ENCODE measurements around the gene ATP5ME. TPM values are rescaled to one million over a fixed set of nuclear protein-coding genes. Genes with fewer than 3 reads are reported as not detected.

The ATP5ME gene
- total RNA-seq, 1 donor from 2014 or later, result 230 TPM

GRCh38 chr4:688854-689681 is 15.0 kb upstream of the ATP5ME start, which contains the start of gene SLC49A3:
Gene SLC49A3 (minus strand): TSS chr4:689151. CDS start chr4:689127, 24 bp downstream.
- Mint-ChIP-seq H3K27ac (ENCODE audit: unreplicated experiment) (no peak within 1 kb of the TSS), H3K4me3 (ENCODE audit: unreplicated experiment) (no peak within 1 kb of the TSS), H3K9me3 (ENCODE audit: unreplicated experiment) (peaks cover 4% of the 10 kb centered on the region), H3K4me1 (ENCODE audit: low read depth, unreplicated experiment) (no peaks in the 10 kb centered on the region), H3K27me3 (ENCODE audit: unreplicated experiment) (peaks cover 15% of the 10 kb centered on the region), H3K36me3 (ENCODE audit: unreplicated experiment) (peaks cover 5% of the 10 kb centered on the region)
- TF ChIP-seq, protein P1, sequence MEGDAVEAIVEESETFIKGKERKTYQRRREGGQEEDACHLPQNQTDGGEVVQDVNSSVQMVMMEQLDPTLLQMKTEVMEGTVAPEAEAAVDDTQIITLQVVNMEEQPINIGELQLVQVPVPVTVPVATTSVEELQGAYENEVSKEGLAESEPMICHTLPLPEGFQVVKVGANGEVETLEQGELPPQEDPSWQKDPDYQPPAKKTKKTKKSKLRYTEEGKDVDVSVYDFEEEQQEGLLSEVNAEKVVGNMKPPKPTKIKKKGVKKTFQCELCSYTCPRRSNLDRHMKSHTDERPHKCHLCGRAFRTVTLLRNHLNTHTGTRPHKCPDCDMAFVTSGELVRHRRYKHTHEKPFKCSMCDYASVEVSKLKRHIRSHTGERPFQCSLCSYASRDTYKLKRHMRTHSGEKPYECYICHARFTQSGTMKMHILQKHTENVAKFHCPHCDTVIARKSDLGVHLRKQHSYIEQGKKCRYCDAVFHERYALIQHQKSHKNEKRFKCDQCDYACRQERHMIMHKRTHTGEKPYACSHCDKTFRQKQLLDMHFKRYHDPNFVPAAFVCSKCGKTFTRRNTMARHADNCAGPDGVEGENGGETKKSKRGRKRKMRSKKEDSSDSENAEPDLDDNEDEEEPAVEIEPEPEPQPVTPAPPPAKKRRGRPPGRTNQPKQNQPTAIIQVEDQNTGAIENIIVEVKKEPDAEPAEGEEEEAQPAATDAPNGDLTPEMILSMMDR (IDR thresholded peaks at IDR 0.05; ENCODE audit: partially characterized antibody, unreplicated experiment), result no peak
- DNase-seq, result no peak

DNA sequence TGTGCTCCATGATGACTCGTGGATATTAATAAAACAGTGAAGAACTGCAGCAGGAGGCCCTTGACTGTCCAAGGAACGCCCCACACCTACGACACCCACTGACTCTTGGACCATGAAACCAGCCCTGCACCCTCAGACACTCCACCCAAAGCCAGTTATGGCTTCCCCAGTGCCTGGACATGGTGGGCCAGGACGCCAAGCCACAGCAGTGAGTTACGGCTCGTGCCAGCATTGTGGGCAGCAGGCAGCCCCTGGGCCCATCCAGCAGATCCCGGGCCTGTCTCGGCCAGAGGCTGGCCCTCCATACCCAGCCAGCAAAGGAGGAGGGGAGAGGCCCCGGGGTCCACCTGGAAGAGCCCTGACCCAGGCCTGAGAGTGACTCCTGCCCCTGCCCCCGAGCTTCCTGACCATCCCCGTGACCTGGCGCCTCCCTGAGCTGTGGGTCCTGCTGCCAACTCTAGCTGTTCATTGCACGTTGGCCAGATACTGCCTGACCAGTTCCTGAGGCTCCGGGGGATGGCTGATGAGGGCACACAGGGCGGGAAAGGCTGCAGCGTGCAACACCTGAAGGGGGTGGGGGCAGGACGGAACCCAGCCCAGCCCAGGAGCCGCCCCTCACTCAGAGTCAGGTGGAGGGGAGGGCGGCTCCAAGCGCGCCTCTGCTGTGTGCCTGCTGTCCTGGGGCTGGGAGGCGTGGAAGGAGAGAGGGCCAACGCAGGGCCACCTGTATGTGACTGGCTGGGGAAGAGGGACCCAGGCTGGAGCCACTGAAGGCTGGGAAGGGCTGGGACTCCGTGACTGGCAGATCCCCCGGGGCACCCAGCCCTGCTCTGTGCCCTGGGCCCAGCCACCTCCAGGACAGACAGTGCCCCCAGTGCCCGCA is 14.1 kb upstream of the ATP5ME start:
- H3K4me3 Mint-ChIP-seq (ENCODE audit: unreplicated experiment), result no peak overlapping the region
- TF ChIP-seq, protein P1 (IDR thresholded peaks at IDR 0.05; ENCODE audit: partially characterized antibody, unreplicated experiment), result no peak
- H3K27ac Mint-ChIP-seq (ENCODE audit: unreplicated experiment), result no peak overlapping the region
- H3K36me3 Mint-ChIP-seq (ENCODE audit: unreplicated experiment), result peaks cover 5% of the 10 kb centered on the region
- peaks cover 15% of the 10 kb centered on the region for H3K27me3 Mint-ChIP-seq (ENCODE audit: unreplicated experiment)
- DNase-seq, result no peak
- H3K4me1 Mint-ChIP-seq (ENCODE audit: low read depth, unreplicated experiment), result no peaks in the 10 kb centered on the region
- peaks cover 4% of the 10 kb centered on the region for H3K9me3 Mint-ChIP-seq (ENCODE audit: unreplicated experiment)

DNA sequence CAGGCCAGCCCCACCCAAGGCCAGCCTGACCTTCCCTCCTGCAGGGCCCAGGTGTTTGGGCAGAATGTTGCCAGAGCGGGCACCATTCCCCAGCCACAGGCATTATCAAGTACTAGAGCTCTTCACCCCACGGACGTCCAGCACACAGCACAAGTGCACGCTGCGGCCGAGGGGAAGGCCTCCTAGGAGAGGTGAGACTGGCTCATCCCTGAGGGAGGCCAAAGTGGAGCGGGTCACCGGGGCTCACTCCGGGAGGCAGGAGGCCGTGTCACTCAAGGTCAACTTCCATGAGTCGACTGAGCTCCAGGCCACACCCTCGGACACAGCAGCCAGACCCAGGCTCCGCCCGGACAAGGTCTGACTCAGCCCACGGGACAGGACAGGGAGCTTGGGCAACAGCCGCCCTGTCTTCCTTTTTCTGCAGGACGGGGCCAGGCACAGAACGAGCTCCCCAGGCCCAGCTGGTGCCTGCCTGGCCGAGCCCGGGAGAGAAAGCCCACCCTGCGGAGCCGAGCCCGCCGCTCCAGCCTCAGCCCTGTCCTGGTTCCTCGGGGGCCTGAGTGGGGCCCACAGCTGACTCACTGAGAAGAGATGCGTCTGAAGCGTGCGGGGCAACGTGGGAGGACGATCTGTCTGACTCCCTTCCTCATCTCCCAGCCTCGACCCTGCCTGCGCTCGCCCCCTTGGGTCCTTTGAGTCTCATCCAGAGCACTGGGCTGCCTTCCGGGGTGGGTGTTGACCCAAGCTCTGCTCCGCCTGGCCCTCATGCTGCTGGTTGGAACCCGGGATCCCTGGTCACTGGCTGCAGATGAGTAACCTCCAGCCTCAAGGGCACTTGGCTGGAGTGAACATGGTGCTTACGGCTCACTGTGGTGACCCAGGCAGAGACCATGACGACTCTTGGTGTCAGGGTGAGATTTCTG is 13.2 kb upstream of the ATP5ME start:
- Mint-ChIP-seq H3K9me3 (ENCODE audit: unreplicated experiment) (peaks cover 4% of the 10 kb centered on the region), H3K4me3 (ENCODE audit: unreplicated experiment) (no peak overlapping the region), H3K4me1 (ENCODE audit: low read depth, unreplicated experiment) (no peaks in the 10 kb centered on the region), H3K27me3 (ENCODE audit: unreplicated experiment) (peaks cover 15% of the 10 kb centered on the region), H3K27ac (ENCODE audit: unreplicated experiment) (no peak overlapping the region), H3K36me3 (ENCODE audit: unreplicated experiment) (peaks cover 5% of the 10 kb centered on the region)
- TF ChIP-seq, protein P1 (IDR thresholded peaks at IDR 0.05; ENCODE audit: partially characterized antibody, unreplicated experiment), result no peak
- DNase-seq, result peak; percentile 39

- peaks cover 4% of the 10 kb centered on the region for H3K9me3 Mint-ChIP-seq (ENCODE audit: unreplicated experiment)
- no peak overlapping the region for H3K27ac Mint-ChIP-seq (ENCODE audit: unreplicated experiment)
- H3K4me1 Mint-ChIP-seq (ENCODE audit: low read depth, unreplicated experiment), result no peaks in the 10 kb centered on the region
- no peak for DNase-seq
- TF ChIP-seq, protein P1 (IDR thresholded peaks at IDR 0.05; ENCODE audit: partially characterized antibody, unreplicated experiment), result no peak
- H3K36me3 Mint-ChIP-seq (ENCODE audit: unreplicated experiment), result peaks cover 5% of the 10 kb centered on the region
- H3K27me3 Mint-ChIP-seq (ENCODE audit: unreplicated experiment), result peaks cover 15% of the 10 kb centered on the region
- H3K4me3 Mint-ChIP-seq (ENCODE audit: unreplicated experiment), result no peak overlapping the region
These were observed 12.5 kb upstream of the ATP5ME start for GRCh38 chr4:686413-687040.

Data from glutamatergic neuron (in vitro differentiated cells).